Activated T-cell treated with anti-CD3 and anti-CD28 coated beads, Interleukin-2, amount 50 U/mL, for 48 hours (primary cell): Measurements from ENCODE around the gene SLC25A10.

Experiments
- DNase-seq, 2 experiments: peaks; one replicate each; pipeline ENCODE4 v3.0.0-alpha.2; 2020

SLC25A10 gene

GRCh38 chr17:81687770-81688541, 24.1 kb upstream of the SLC25A10 start:
- no peak for DNase-seq

GRCh38 chr17:81688616-81689015, 23.5 kb upstream of the SLC25A10 start:
- no peak for DNase-seq

- DNase-seq = no peak
Measured at GRCh38 chr17:81690066-81690465, 22.0 kb upstream of the SLC25A10 start.

- no peak for DNase-seq
Measured at GRCh38 chr17:81690549-81690948, 21.5 kb upstream of the SLC25A10 start.

GRCh38 chr17:81691196-81691595, 20.9 kb upstream of the SLC25A10 start:
- DNase-seq = no peak

- no peak for DNase-seq
Measured at GRCh38 chr17:81691608-81692007, 20.5 kb upstream of the SLC25A10 start.

- no peak for DNase-seq
Measured at GRCh38 chr17:81693509-81694210, 18.4 kb upstream of the SLC25A10 start.

- no peak for DNase-seq
Measured at GRCh38 chr17:81694810-81695209, 17.3 kb upstream of the SLC25A10 start.

- no peak for DNase-seq
Measured at GRCh38 chr17:81695211-81695610, 16.9 kb upstream of the SLC25A10 start.

GRCh38 chr17:81695801-81696200, 16.3 kb upstream of the SLC25A10 start:
- DNase-seq = no peak

GRCh38 chr17:81696218-81696941, 15.7 kb upstream of the SLC25A10 start:
- DNase-seq = no peak

GRCh38 chr17:81697261-81698044, 14.6 kb upstream of the SLC25A10 start:
- no peak for DNase-seq

- DNase-seq = no peak
Measured at GRCh38 chr17:81700353-81701287, 11.5 kb upstream of the SLC25A10 start.

GRCh38 chr17:81701288-81702071, 10.6 kb upstream of the SLC25A10 start:
- DNase-seq = peak; percentile 50 to 57

GRCh38 chr17:81702934-81703746, 8.9 kb upstream of the SLC25A10 start, which contains the start of gene MRPL12:
Gene MRPL12, plus strand, starts transcription at chr17:81703367. Its CDS starts 135 bp downstream, at chr17:81703502.
- peak; percentile 92 to 93 for DNase-seq

GRCh38 chr17:81703747-81704654, 8.1 kb upstream of the SLC25A10 start:
- no peak for DNase-seq

- DNase-seq = no peak
Measured at GRCh38 chr17:81705518-81706231, 6.4 kb upstream of the SLC25A10 start.

GRCh38 chr17:81706232-81706611, 5.9 kb upstream of the SLC25A10 start:
- no peak for DNase-seq
